ENCODE measurements around the gene AGXT. TPM values are rescaled to one million over a fixed set of nuclear protein-coding genes. Genes with fewer than 3 reads are reported as not detected.

The AGXT gene
- total RNA-seq, 1 experiment from 2014 or later: not detected

DNA sequence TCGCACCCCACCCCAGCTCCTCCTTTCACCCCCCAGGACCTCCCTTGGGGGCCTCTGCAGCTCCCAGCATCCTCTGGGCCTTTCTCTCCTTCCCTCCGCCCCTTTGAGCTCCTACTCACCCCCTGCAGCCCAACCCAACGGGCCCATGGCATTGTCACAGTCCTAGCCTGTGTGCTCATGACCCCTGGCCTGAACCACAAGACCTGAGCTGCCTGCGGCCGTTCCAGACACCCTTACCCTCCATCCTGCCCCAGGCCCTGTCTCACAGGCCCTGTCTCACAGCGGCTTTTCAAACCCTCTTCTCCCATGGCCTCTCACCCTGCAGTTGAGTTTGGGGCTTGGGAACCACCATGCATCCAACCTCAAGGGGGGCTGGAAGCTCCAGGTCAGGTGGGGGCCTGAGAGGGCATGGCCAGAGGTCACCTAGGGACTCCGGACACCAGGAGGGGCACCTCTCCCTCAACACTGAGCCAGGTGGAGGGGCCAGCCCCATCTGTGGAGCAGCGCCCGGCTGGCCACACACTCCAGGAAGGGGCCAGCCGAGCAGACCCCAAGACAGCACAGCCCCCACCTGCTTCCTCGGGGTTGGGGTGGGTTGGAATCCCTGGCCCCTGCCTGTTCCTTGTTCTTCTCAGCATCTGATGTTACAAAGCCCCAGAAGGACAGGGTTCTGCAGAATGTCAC lies 20.4 kb downstream of the AGXT start:
- Histone ChIP-seq H3K27me3 (replicated peaks; ENCODE audit: insufficient read depth, low read depth, low read length, poor library complexity) (no peaks in the 10 kb centered on the region), H3K9me3 (ENCODE audit: low read depth, low read length, poor library complexity, severe bottlenecking) (no peaks in the 10 kb centered on the region), H3K36me3 (ENCODE audit: insufficient read depth, low read length, poor library complexity, severe bottlenecking) (no peaks in the 10 kb centered on the region), H3K4me1 (ENCODE audit: insufficient read depth, low read length, poor library complexity, severe bottlenecking) (no peaks in the 10 kb centered on the region), H3K4me3 (ENCODE audit: low read depth, low read length, poor library complexity, severe bottlenecking) (no peak overlapping the region), H3K27ac (ENCODE audit: low read depth, low read length, poor library complexity, severe bottlenecking) (no peak overlapping the region)
- intact Hi-C loops (cut with micrococcal nuclease; ENCODE audit: unreplicated experiment): no loop called here
- TF ChIP-seq CTCF (conservative IDR thresholded peaks at IDR 0.05; ENCODE audit: low read depth, low read length): no peak
- no peak for DNase-seq (ENCODE audit: low spot score)
- BruUV-seq (replicated peaks): no TSS peak
- ChIA-PET POLR2A (ENCODE audit: low non-redundant PET) (no interaction called here), CTCF (no interaction called here)

DNA sequence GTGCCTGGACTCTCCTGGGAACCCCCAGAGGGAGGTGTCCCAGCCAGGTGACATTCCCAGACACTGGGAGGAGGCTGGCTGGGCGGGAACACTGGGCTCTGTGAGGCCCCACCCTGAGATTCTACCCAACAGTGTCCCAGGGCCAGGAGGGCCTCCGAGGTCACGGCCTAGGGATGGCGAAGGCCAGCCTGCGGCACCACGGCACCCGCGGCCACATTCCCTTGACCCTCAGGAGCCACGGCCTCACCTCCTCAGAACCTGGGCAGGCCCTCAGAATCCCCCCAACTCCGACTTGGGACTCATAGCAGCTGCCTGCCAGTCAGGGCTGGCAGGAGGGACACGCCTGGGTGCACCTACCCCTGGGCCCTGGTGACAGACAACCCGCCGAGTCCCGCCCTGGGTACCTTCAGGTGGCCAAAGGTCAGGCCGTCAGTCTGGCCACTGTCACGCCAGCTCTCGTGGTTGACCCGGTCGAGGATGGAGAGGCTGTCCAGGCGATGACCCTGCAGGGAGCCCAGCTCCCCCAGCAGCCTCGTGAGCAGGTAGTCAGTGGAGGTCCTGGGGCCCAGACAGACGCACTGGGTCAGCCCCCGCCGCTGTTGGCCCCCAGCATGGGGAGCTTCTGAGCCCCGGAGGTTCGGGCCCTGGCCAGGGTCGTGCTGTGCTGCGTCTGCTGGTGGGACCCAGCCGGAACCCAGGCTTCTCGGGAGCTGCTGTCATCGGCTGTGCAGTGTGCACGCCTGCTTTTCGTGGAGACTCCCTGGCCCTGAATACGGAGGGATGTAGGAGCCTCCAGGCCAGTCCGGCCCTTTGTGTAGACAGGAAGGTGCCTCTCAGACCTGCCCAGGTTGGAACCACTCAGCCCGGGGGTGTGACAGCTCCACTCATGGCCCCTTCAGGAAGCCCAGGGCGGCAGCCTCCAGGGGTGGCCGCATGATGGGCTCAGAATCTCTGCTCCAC lies 21.3 kb downstream of the AGXT start:
- DNase-seq (ENCODE audit: low spot score): no peak
- Histone ChIP-seq H3K9me3 (ENCODE audit: low read depth, low read length, poor library complexity, severe bottlenecking) (no peaks in the 10 kb centered on the region), H3K4me1 (ENCODE audit: insufficient read depth, low read length, poor library complexity, severe bottlenecking) (no peaks in the 10 kb centered on the region), H3K27ac (ENCODE audit: low read depth, low read length, poor library complexity, severe bottlenecking) (no peak overlapping the region), H3K4me3 (ENCODE audit: low read depth, low read length, poor library complexity, severe bottlenecking) (no peak overlapping the region), H3K36me3 (ENCODE audit: insufficient read depth, low read length, poor library complexity, severe bottlenecking) (no peaks in the 10 kb centered on the region), H3K27me3 (replicated peaks; ENCODE audit: insufficient read depth, low read depth, low read length, poor library complexity) (no peaks in the 10 kb centered on the region)
- no peak for TF ChIP-seq EZH2 (IDR thresholded peaks at IDR 0.05; ENCODE audit: borderline replicate concordance, low read depth, low read length, poor library complexity, severe bottlenecking)
- TF ChIP-seq CTCF (conservative IDR thresholded peaks at IDR 0.05; ENCODE audit: low read depth, low read length): no peak
- no TSS peak for BruUV-seq (replicated peaks)
- CTCF ChIA-PET: no interaction called here
- intact Hi-C loops (cut with micrococcal nuclease; ENCODE audit: unreplicated experiment): no loop called here
- POLR2A ChIA-PET (ENCODE audit: low non-redundant PET): no interaction called here

DNA sequence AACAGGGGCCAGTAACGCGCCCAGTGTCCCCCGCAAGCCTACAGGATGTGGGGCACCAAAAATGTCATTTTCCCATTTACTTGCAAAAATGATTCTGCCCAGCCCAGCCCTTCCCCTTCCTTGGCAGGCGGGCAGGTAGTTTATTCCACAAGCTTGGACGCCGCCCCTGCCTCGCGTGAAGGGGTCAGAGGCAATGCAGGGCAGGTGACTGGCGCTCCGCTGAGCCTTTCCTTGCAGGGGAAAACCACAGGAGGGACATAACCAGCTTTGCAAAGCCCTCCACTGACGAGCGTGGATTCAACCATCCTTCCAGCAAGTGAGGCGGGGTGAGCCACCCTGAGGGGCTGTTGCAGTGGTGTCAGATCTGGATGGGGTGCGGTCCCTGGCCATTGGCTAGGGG lies 22.1 kb downstream of the AGXT start:
- no peak for TF ChIP-seq CTCF (conservative IDR thresholded peaks at IDR 0.05; ENCODE audit: low read depth, low read length)
- TF ChIP-seq EZH2 (IDR thresholded peaks at IDR 0.05; ENCODE audit: borderline replicate concordance, low read depth, low read length, poor library complexity, severe bottlenecking): no peak
- Histone ChIP-seq H3K27ac (ENCODE audit: low read depth, low read length, poor library complexity, severe bottlenecking) (no peak overlapping the region), H3K27me3 (replicated peaks; ENCODE audit: insufficient read depth, low read depth, low read length, poor library complexity) (no peaks in the 10 kb centered on the region), H3K9me3 (ENCODE audit: low read depth, low read length, poor library complexity, severe bottlenecking) (no peaks in the 10 kb centered on the region), H3K4me3 (ENCODE audit: low read depth, low read length, poor library complexity, severe bottlenecking) (no peak overlapping the region), H3K4me1 (ENCODE audit: insufficient read depth, low read length, poor library complexity, severe bottlenecking) (no peaks in the 10 kb centered on the region), H3K36me3 (ENCODE audit: insufficient read depth, low read length, poor library complexity, severe bottlenecking) (no peaks in the 10 kb centered on the region)
- CTCF ChIA-PET: no interaction called here
- no TSS peak for BruUV-seq (replicated peaks)
- POLR2A ChIA-PET (ENCODE audit: low non-redundant PET): no interaction called here
- intact Hi-C loops (cut with micrococcal nuclease; ENCODE audit: unreplicated experiment): no loop called here
- no peak for DNase-seq (ENCODE audit: low spot score)
